Ascending aorta (tissue), 2 donors: Measurements from ENCODE around the gene ARHGAP40. TPM values are rescaled to one million over a fixed set of nuclear protein-coding genes. Genes with fewer than 3 reads are reported as not detected.
A peak's percentile ranks its signal among the peaks of the same experiment; 100 is the strongest.

Source experiments
- DNase-seq, 2 donors: peaks; one replicate each; pipeline ENCODE4 v3.0.0-alpha.2; 2019; ENCODE audit warnings: low spot score in 2 of 2
- H3K27ac ChIP-seq, 2 donors: fragments of 200-600 bp; sonication (generic); one replicate each; pipeline ENCODE4 v1.5.1; 2016 to 2017; ENCODE audit warnings: mild to moderate bottlenecking in 1 of 2
- H3K27me3 ChIP-seq: fragments of 200-600 bp; sonication (generic); one replicate; pipeline ENCODE4 v1.5.1; 2017
- H3K36me3 ChIP-seq, 2 donors: fragments of 200-600 bp; sonication (generic); one replicate each; pipeline ENCODE4 v1.5.1; 2016
- H3K4me1 ChIP-seq, 2 donors: fragments of 200-600 bp; sonication (generic); one replicate each; pipeline ENCODE4 v1.5.1; 2016 to 2017; ENCODE audit warnings: mild to moderate bottlenecking in 1 of 2
- H3K4me3 ChIP-seq, 2 donors: fragments of 200-600 bp; sonication (generic); one replicate each; pipeline ENCODE4 v1.5.1; 2016 to 2017; ENCODE audit warnings: mild to moderate bottlenecking in 1 of 2
- H3K9me3 ChIP-seq, 2 donors: fragments of 200-600 bp; sonication (generic); one replicate each; pipeline ENCODE4 v1.5.1; 2016
- intact Hi-C: fragments of 100-400 bp; cut with DNase I; formaldehyde crosslinking; loops from one replicate; pipeline ENCODE4 v1.15.1; 2023
- total RNA-seq: library from RNA; depleted of rRNA; stranded (reverse); fragments of >200 nt; gene quantifications from one replicate; pipeline ENCODE4 v1.1.0, GENCODE V29; 2016
- TF ChIP-seq, protein P1 (sequence below), 3 experiments: fragments of 200-600 bp in 2 of 3; fragments of 450-650 bp in 1 of 3; sonication (generic) in 2 of 3; IDR thresholded peaks; one replicate each; pipeline ENCODE4 v1.5.1; 2016 to 2019; ENCODE audit warnings: antibody characterized with exemption in 3 of 3, mild to moderate bottlenecking in 1 of 3, moderate library complexity in 1 of 3

The ARHGAP40 gene
- total RNA-seq, 1 donor from 2014 or later: not detected

DNA sequence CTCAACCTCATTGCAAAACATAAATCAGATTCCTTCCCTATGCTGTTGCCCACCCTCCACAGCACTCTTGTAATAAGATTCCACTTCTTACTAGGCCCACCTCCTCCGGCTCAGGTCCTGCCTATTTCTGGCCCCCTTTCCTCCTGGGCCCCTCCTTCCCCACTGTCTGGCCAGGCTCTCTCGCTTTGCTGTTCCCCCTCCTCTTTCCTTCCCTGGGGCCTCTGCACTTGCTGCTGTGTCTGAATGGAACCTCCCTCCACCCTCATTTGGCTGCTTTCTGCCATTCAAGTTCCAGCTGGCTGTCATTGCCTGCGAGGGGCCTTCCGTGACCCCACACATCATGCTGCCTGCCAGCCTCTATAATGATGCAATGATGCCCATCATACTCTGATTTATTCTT lies 38.9 kb downstream of the ARHGAP40 start:
- H3K4me1 ChIP-seq: no peaks in the 10 kb centered on the region
- H3K27me3 ChIP-seq: peaks cover under 1% of the 10 kb centered on the region
- H3K36me3 ChIP-seq: no peaks in the 10 kb centered on the region
- H3K9me3 ChIP-seq: no peaks in the 10 kb centered on the region
- intact Hi-C loops: no loop called here
- no peak overlapping the region for H3K27ac ChIP-seq
- TF ChIP-seq, protein P1, sequence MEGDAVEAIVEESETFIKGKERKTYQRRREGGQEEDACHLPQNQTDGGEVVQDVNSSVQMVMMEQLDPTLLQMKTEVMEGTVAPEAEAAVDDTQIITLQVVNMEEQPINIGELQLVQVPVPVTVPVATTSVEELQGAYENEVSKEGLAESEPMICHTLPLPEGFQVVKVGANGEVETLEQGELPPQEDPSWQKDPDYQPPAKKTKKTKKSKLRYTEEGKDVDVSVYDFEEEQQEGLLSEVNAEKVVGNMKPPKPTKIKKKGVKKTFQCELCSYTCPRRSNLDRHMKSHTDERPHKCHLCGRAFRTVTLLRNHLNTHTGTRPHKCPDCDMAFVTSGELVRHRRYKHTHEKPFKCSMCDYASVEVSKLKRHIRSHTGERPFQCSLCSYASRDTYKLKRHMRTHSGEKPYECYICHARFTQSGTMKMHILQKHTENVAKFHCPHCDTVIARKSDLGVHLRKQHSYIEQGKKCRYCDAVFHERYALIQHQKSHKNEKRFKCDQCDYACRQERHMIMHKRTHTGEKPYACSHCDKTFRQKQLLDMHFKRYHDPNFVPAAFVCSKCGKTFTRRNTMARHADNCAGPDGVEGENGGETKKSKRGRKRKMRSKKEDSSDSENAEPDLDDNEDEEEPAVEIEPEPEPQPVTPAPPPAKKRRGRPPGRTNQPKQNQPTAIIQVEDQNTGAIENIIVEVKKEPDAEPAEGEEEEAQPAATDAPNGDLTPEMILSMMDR (IDR thresholded peaks at IDR 0.05): no peak
- H3K4me3 ChIP-seq: no peak overlapping the region
- no peak for DNase-seq

DNA sequence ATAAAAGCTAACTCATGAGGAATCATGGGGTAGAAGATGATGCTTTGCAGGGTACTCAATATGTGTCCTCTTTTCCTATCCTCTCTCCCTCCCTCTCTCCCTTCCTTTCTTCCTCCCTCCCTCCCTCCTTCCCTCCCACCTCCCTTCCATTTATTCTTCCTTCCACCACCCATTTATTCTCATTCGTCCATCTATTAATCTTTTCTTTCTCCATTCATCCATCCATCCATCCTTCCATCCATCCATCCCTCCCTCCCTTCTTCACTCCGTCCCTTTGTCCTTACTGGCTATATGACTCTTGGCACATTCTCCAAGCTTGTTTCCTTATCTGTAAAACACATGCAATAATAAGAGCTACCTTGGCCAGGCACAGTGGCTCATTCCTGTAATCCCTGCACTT lies 40.9 kb downstream of the ARHGAP40 start:
- H3K4me3 ChIP-seq: no peak overlapping the region
- no peaks in the 10 kb centered on the region for H3K4me1 ChIP-seq
- H3K36me3 ChIP-seq: no peaks in the 10 kb centered on the region
- H3K9me3 ChIP-seq: no peaks in the 10 kb centered on the region
- no peak for DNase-seq
- H3K27ac ChIP-seq: no peak overlapping the region
- H3K27me3 ChIP-seq: peaks cover 6% of the 10 kb centered on the region
- intact Hi-C loops: no loop called here
- TF ChIP-seq, protein P1 (IDR thresholded peaks at IDR 0.05): no peak

DNA sequence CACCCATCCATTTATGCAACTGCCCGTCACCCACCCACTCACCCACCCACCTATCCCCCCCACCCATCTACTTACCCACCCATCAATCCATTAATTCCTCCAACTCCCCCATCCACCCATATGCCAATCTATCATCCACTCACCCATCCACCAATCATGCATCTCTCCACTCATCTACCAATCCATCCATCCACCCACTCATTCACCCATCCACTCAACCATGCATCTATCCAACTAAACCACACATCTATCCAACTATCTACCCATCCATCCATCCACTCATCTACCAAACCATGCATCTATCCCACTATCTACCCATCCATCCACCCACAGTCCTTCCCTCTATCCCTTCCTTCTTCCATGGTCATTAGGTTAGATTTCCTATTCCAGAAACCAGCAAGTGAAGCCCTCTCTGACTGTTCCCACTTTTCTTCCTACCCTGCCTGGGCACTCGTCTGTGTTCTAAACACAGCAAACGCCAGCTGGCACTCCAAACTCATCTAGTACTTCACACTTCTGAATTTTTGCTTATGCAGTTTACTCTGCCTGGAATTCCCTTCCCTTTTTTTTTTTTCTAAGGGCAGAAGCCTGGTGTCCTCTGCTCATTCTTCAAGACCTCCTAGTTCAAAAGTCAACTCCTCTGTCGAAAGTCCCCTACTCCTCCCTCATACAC lies 43.1 kb downstream of the ARHGAP40 start:
- H3K27ac ChIP-seq: no peak overlapping the region
- no peak overlapping the region for H3K4me3 ChIP-seq
- H3K9me3 ChIP-seq: no peaks in the 10 kb centered on the region
- TF ChIP-seq, protein P1 (IDR thresholded peaks at IDR 0.05): no peak
- no peaks in the 10 kb centered on the region for H3K4me1 ChIP-seq
- H3K27me3 ChIP-seq: peaks cover 6% of the 10 kb centered on the region
- H3K36me3 ChIP-seq: no peaks in the 10 kb centered on the region
- intact Hi-C loops: loop anchor here (5.0 kb wide), 1 partner anchor 148 kb away; no protein-coding TSS in a partner anchor
- no peak for DNase-seq

- DNase-seq: no peak
- no peak overlapping the region for H3K4me3 ChIP-seq
- H3K36me3 ChIP-seq: no peaks in the 10 kb centered on the region
- H3K4me1 ChIP-seq: no peaks in the 10 kb centered on the region
- intact Hi-C loops: loop anchor here (5.0 kb wide), 1 partner anchor 147 kb away; no protein-coding TSS in a partner anchor
- TF ChIP-seq, protein P1 (IDR thresholded peaks at IDR 0.05): no peak
- peaks cover 6% of the 10 kb centered on the region for H3K27me3 ChIP-seq
- no peaks in the 10 kb centered on the region for H3K9me3 ChIP-seq
- H3K27ac ChIP-seq: no peak overlapping the region
These were observed 43.7 kb downstream of the ARHGAP40 start for GRCh38 chr20:38645351-38645750.

GRCh38 chr20:38645980-38646858 lies 44.6 kb downstream of the ARHGAP40 start:
- H3K4me1 ChIP-seq: no peaks in the 10 kb centered on the region
- H3K9me3 ChIP-seq: no peaks in the 10 kb centered on the region
- H3K4me3 ChIP-seq: no peak overlapping the region
- H3K27me3 ChIP-seq: peaks cover 6% of the 10 kb centered on the region
- H3K36me3 ChIP-seq: no peaks in the 10 kb centered on the region
- H3K27ac ChIP-seq: no peak overlapping the region
- DNase-seq: peak in 1 of 2 donors; percentile 79
- TF ChIP-seq, protein P1 (IDR thresholded peaks at IDR 0.05): peak; percentile 86 to 92 (median 91)
- intact Hi-C loops: loop anchor here (1.0 to 5.0 kb wide), 3 partner anchors 105 to 248 kb away; no protein-coding TSS in a partner anchor
